ENCODE measurements around the gene SLC29A3. TPM values are rescaled to one million over a fixed set of nuclear protein-coding genes. Genes with fewer than 3 reads are reported as not detected.
A peak's percentile ranks its signal among the peaks of the same experiment; 100 is the strongest.

SLC29A3 gene
- total RNA-seq, 1 experiment from 2014 or later, result 1.8 TPM

- no peak for DNase-seq (ENCODE audit: low read depth)
These were observed 1.5 kb downstream of the SLC29A3 start for GRCh38 chr10:71320592-71320991.

- DNase-seq (ENCODE audit: low read depth), result no peak
These were observed 2.3 kb downstream of the SLC29A3 start for GRCh38 chr10:71321386-71321785.

GRCh38 chr10:71323407-71323806, 4.3 kb downstream of the SLC29A3 start:
- no peak for DNase-seq (ENCODE audit: low read depth)

DNA sequence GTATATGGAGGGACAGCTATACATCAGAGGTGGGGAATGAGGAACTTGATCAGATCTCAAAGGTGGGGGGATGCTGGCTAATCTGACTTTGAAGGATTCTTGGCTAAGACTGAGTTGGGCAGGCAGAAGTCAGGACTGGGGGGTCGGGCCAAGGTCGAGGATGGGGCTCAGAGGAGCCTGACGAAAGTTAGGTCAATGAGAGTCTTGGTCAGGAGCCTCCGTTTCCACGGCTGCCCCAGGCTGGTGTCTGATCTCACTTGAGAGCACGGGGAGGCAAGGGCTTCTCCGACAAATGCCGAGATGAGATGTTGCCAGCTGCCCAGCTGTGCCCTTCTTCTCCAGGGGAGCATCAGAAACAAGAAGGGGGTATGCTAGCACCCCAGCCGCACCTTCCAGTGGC, 5.7 kb downstream of the SLC29A3 start:
- no peak for DNase-seq (ENCODE audit: low read depth)

DNA sequence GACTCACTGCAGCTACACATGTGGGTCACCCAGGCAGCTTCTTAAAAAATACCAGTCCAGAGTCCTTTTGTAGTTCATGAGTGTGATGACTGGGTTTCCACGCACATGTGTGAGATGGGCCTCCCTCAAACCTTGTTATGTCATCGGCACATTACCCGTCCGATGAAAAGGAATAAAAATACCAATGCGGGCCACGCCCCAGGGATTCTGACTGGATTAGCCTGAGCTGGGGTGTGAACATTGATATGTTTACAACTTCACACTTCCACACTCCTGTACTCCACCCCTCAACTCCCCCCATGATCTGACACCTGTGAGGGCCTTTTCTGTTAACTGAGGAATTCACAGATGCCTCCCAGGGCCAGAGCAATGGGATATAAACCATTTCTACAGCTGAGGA, 6.2 kb downstream of the SLC29A3 start:
- no peak for DNase-seq (ENCODE audit: low read depth)

- DNase-seq (ENCODE audit: low read depth), result no peak
These were observed 7.4 kb downstream of the SLC29A3 start for GRCh38 chr10:71326464-71326881.

DNA sequence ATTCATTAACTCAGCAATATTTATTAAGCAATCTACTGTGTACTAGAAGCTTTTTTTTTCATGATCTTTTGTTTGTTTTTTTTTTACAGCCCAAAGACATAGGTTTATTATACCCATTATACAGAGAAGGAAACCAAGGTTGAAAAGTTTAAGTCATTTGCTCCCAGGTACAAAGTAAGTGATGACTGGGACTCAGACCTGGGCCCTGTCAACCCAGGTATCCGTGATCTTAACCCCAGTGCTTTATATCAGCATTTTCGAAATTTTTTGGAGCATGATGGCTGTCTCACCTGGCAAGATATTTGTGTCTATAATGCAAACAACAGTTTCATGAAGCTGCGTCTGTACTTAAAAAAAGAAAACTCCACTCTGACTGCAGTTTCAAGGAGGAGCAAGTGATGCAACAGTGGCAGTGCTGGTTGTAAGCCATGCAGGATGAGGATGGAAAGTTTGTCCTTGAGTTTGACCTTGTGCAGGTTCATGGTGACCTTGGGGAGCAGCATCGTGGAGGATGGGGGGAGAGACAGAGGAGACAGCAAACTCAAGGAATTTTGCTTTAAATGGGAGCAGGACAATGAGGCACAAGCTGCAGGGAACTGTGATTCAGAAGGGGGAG, 11.8 kb downstream of the SLC29A3 start:
- no peak for DNase-seq (ENCODE audit: low read depth)

GRCh38 chr10:71331736-71332135, 12.7 kb downstream of the SLC29A3 start:
- DNase-seq (ENCODE audit: low read depth), result no peak

DNA sequence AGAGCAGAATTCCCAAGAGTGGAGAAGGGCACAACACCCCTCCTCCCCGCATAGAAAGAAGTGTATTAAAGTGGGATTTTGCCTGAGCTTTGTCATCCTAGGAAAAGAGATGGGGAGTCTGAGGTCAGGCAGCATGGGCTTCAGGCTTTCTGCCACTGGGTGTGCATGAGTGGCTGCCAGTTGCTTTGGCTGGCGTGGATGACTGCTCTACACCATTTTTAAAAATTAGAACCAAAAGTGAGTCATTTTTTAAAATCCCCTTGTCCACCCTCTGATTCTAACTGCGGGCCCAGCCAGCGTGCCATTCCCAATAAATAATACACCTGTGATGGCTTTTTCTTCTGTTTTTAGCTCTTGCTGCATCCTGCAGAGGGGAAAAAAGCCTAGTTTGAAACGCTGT, 13.4 kb downstream of the SLC29A3 start:
- no peak for DNase-seq (ENCODE audit: low read depth)

- no peak for DNase-seq (ENCODE audit: low read depth)
These were observed 14.2 kb downstream of the SLC29A3 start for GRCh38 chr10:71333129-71333887.

DNA sequence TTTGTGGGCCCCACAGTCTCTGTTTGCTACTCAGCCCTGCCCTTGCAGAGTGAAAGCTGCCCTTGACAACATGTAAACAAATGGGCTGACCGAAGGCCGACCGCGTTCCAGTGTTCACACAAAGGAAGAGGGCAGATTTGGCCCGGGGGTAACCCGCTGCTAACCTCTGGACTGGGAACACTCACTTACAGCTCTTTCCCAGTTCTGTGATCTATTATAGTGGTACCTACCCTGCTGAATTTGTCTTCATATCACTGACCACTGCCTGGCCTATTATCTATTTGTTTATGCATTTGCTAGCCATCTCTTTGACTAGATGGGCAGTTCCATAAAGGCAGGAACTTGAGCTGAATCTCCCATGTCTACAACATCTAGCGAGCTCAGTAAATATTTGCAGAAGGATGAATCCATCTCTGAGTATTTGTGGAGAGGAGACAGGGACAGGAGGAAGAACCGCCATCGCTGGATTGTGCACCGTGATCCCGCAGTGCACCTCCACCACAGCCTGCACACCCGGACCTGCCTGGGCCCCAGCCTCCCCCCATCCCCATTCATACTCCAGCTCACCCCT, 15.2 kb downstream of the SLC29A3 start:
- no peak for DNase-seq (ENCODE audit: low read depth)

- no peak for DNase-seq (ENCODE audit: low read depth)
These were observed 16.2 kb downstream of the SLC29A3 start for GRCh38 chr10:71335173-71335708.

- DNase-seq (ENCODE audit: low read depth), result no peak
These were observed 17.6 kb downstream of the SLC29A3 start for GRCh38 chr10:71336632-71337031.

- DNase-seq (ENCODE audit: low read depth), result no peak
These were observed 18.2 kb downstream of the SLC29A3 start for GRCh38 chr10:71337219-71337701.

DNA sequence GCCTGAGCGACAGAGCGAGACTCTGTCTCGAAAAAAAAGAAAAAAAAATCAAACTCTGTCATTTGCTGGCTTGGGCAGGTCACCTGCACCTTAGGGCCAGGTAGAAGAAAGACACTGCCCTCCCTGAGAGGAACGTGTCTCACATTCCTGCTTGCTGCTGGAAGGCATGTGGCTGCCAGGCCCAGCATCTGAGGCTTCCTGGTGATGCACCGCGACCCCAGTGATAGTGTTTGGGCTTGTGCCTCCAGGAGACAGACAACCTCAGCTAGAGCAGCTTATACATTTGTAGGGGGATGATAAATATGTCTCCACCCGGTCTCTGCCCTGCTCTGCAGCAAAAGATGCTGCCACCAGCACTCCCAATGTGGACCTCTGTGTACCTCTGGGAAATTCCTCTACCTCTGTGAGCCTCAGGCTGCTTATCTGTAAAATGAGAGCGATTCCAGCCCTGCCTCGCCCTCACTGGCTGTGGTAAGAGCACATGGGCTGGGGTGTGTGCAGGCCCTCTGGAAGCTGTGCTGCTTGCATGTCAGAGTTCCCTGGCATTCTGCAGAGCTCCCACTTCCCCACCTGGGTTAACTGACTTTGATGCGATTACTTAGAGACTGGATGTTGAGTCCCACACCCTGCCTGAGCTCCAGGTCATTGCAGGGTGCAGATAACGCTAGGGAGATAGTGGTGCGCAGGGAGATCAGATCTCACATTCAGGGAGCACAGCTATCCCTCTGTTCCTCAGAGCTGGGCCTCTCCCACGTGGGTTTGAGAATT, 19.9 kb downstream of the SLC29A3 start:
- DNase-seq (ENCODE audit: low read depth), result no peak

DNA sequence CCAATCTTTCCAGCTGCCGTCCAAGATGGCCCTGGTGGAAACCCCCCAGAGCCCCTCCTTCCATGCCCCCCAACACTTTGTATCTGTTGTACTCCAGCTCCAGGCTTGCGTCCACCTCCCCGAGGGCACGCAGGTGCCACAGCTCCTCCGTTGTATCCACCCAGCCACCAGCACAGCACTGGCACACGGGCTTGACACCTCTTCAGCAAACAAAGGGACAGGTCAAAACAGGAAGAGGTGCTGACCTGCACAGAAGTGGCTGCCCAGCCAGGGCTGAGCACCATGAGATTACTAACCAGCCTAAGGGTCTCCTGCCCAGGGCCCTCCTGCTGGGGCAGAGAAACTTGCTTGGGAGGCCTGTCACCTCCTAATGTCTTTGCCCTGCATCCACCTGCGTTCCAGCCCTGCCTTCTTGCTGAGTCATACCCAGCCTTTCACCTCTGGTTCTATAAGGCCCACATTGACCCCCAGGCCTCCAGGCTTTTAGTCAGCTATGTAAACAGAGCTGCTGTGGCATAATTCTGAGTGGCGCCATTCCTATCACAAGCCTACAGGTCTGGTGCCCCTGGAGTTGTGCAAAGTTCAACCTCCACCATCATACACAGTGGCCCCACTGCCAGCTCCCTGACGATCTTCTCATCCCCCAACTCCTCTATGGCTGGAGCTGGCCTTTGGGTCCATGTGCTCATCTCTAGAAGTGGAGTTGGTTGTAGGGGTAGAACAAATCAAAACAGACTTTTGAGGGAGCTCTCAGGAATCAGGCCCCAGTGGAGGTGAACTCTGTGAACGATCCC, 20.9 kb downstream of the SLC29A3 start:
- no peak for DNase-seq (ENCODE audit: low read depth)

DNA sequence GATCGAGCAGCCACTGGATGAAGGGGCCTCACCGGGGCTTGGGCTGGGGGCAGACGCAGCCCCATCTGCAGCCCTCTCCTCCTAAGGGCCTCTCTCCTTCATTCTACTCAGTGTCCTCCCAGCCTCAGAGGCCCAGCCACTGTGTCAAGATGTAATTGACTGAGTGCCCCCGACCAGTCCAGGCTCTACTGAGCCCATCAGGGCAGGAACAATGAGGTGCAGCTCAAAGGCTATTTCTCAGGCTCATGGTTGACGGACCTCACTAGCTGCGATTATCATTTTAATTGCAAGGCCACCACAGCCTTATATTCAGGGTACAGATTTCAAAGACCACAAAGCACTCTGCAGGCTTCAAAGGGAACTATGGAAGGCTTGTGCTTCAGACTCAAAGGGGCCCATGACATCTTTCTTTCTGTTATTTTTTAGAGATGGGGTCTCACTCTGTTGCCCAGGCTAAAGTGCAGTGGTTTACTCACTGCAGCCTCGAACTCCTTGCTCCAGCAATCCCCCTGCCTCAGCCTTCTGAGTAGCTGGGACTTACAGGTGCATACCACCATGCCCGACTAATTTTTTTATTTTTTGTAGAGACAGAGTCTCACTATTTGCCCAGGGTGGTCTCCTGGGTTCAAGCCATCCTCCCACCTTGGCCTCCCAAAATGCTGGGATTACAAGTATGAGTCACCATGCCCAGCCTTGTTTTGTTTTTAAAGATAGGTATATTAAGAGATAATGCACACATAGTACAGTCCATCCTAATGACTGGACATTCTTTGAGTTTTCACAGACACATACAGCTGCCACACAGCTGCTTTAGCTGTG, 23.7 kb downstream of the SLC29A3 start:
- DNase-seq (ENCODE audit: low read depth), result no peak

- peak; percentile 28 for DNase-seq (ENCODE audit: low read depth)
These were observed 24.3 kb downstream of the SLC29A3 start for GRCh38 chr10:71343392-71343773.

DNA sequence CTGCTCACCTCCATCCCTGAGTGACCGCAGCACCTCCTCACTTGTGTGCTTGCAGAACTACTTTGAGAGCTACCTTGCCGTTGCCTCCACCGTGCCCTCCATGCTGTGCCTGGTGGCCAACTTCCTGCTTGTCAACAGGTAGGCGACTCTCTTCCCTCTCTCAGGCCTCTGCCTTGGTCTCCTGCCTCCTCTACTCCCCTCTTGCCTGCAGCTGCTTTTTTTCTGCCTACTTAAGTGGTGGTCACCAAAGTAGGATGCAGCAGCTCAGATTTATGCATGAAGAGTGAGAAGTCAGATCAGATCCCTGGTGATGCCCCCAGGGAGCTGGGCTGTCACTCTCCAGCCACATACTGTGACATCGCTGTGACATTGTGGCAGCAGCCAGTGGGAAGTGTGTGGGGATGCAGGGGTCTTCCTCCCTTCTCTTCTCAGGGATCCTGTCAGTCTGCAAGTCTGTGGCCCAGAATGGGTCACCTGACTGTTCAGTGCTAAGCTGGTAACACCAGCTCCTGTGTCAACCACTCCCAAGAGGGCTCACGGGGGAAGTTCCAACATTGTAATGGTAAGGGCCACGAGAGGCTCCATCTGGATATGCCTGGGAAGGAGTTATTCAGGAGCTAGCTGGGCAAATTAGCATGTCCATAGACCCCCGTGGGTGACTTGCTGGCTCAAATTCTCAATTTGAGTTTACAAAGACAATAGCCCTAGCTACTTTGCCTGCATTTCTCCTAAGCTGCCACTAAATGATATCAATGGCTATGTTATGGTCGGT, 25.3 kb downstream of the SLC29A3 start:
- DNase-seq (ENCODE audit: low read depth), result no peak

Measured in LHCN-M2 (cell line).